K562 (cell line): ENCODE measurements around the gene RPL39L. TPM values are rescaled to one million over a fixed set of nuclear protein-coding genes. Genes with fewer than 3 reads are reported as not detected.

ENCODE experiments used
- ATAC-seq: fragments of 200-7000 bp; cut with Tn5 transposase; 3 replicates; pipeline ENCODE4 v1.9.1; 2020; ENCODE audit warnings: moderate library complexity
- BruUV-seq: library from RNA; stranded (reverse); fragments of 400-500 nt; replicated peaks from 2 replicates; lab custom pipeline; 2021; lab: Mats Ljungman, UMichigan
- CTCF ChIA-PET: fragments of 300-600 bp; formaldehyde crosslinking; extraction: SDS; loops from one replicate; lab custom pipeline; 2021; ENCODE audit warnings: low intra/inter-chr PET ratio; lab: Yijun Ruan, JAX
- POLR2A ChIA-PET: fragments of 300-600, 350-650 bp; sonication (Branson Sonifier 250); formaldehyde crosslinking; extraction: SDS; loops from one replicate; lab custom pipeline; 2021; ENCODE audit warnings: antibody characterized with exemption, inconsistent platforms; lab: Yijun Ruan, JAX
- DNase-seq, 4 experiments: peaks; one replicate each; pipeline versions ENCODE4 v3.0.0 to v3.0.0-alpha.2; 2011 to 2018; ENCODE audit warnings: low spot score in 3 of 4, mixed read lengths in 3 of 4; ENCODE audit errors: extremely low read depth in 1 of 4
- FAIRE-seq: peaks from 2 replicates; lab custom pipeline; 2011; peaks lifted over from hg19 to GRCh38; lab: Jason Lieb, UNC
- H2AFZ ChIP-seq: 2 replicates; pipeline ENCODE4 v1.6.0; 2011; ENCODE audit warnings: low read depth, low read length, control low read depth, inconsistent platforms
- H3K27ac ChIP-seq: fragments of 200-600 bp; 3 replicates; pipeline ENCODE4 v1.8.0; 2011; ENCODE audit warnings: low read depth, mild to moderate bottlenecking, control low read depth, inconsistent platforms, low read length, moderate library complexity, mixed read lengths; ENCODE audit errors: extremely low read depth
- H3K27me3 ChIP-seq, 2 experiments: fragments of 300-600 bp in 1 of 2; 2 replicates in 1 of 2; 3 replicates in 1 of 2; pipeline versions ENCODE4 v1.6.0 to v1.8.0; 2011; ENCODE audit warnings: inconsistent platforms in 2 of 2, low read length in 2 of 2, mild to moderate bottlenecking in 1 of 2, mixed read lengths in 1 of 2, moderate library complexity in 1 of 2; ENCODE audit not compliant: control insufficient read depth in 2 of 2, insufficient read depth in 2 of 2
- H3K36me3 ChIP-seq: fragments of 300-600 bp; 3 replicates; pipeline ENCODE4 v1.8.0; 2011; ENCODE audit warnings: mild to moderate bottlenecking, low read length, inconsistent platforms; ENCODE audit not compliant: control insufficient read depth, insufficient read depth
- H3K4me1 ChIP-seq, 2 experiments: fragments of 200-600 bp in 1 of 2; replicated peaks in 1 of 2; 2 replicates in 1 of 2; 3 replicates in 1 of 2; pipeline versions ENCODE4 v1.5.1 to v1.8.0; 2011; ENCODE audit warnings: inconsistent platforms in 2 of 2, low read length in 2 of 2, mild to moderate bottlenecking in 1 of 2, mixed read lengths in 1 of 2, moderate library complexity in 1 of 2; ENCODE audit not compliant: control insufficient read depth in 2 of 2, insufficient read depth in 2 of 2
- H3K4me2 ChIP-seq: 2 replicates; pipeline ENCODE4 v1.6.1; 2011; ENCODE audit warnings: low read length, control low read depth, inconsistent platforms, mixed read lengths; ENCODE audit not compliant: insufficient read depth
- H3K4me3 ChIP-seq: fragments of 200-600 bp; sonication (generic), shearing (Covaris generic); 2 replicates; pipeline ENCODE4 v1.5.1; 2016; ENCODE audit warnings: control low read depth, inconsistent platforms
- H3K79me2 ChIP-seq: fragments of 200-600 bp; 3 replicates; pipeline ENCODE4 v1.8.0; 2011; ENCODE audit warnings: low read length, inconsistent platforms; ENCODE audit not compliant: control insufficient read depth, insufficient read depth
- H3K9ac ChIP-seq, 2 experiments: 2 replicates each; pipeline versions ENCODE4 v1.6.0 to v1.6.1; 2011; ENCODE audit warnings: low read depth in 2 of 2, low read length in 2 of 2, control low read depth in 1 of 2, inconsistent platforms in 1 of 2, mild to moderate bottlenecking in 1 of 2, mixed read lengths in 1 of 2; ENCODE audit not compliant: insufficient read depth in 1 of 2
- H3K9me1 ChIP-seq: one replicate; pipeline ENCODE4 v1.6.0; 2011; ENCODE audit warnings: inconsistent platforms, mild to moderate bottlenecking, low read length, moderate library complexity; ENCODE audit not compliant: control insufficient read depth, insufficient read depth
- H3K9me3 ChIP-seq: replicated peaks from 2 replicates; pipeline ENCODE4 v1.5.1; 2011; ENCODE audit warnings: low read depth, low read length, inconsistent platforms; ENCODE audit not compliant: control insufficient read depth, insufficient read depth
- H4K20me1 ChIP-seq: replicated peaks from 2 replicates; pipeline ENCODE4 v1.6.1; 2011; ENCODE audit warnings: low read length, inconsistent platforms, mixed read lengths; ENCODE audit not compliant: control insufficient read depth, insufficient read depth
- BRD9 ChIP-seq: fragments of 450-650 bp; IDR thresholded peaks from 2 replicates; pipeline ENCODE4 v1.6.1; 2018; ENCODE audit warnings: low read depth; ENCODE audit not compliant: partially characterized antibody
- BRF2 ChIP-seq: IDR thresholded peaks from 3 replicates; pipeline ENCODE4 v1.6.1; 2011; ENCODE audit warnings: borderline replicate concordance, mild to moderate bottlenecking; ENCODE audit not compliant: insufficient read length, insufficient read depth
- HMG20B ChIP-seq: fragments of 250-450 bp; sonication (Bioruptor Pico); IDR thresholded peaks from 2 replicates; pipeline ENCODE4 v1.5.0; 2021; ENCODE audit warnings: mild to moderate bottlenecking
- HOXB6 ChIP-seq: fragments of 250-450 bp; sonication (Bioruptor Pico); IDR thresholded peaks from 2 replicates; pipeline ENCODE4 v1.5.1; 2022; ENCODE audit warnings: mild to moderate bottlenecking, borderline replicate concordance
- KAT8 ChIP-seq: fragments of 450-650 bp; IDR thresholded peaks from 2 replicates; pipeline ENCODE4 v1.6.1; 2016; ENCODE audit warnings: low read depth, mild to moderate bottlenecking
- MCM2 ChIP-seq: fragments of 450-650 bp; IDR thresholded peaks from 2 replicates; pipeline ENCODE4 v1.6.1; 2017; ENCODE audit warnings: low read depth, mild to moderate bottlenecking
- MITF ChIP-seq: IDR thresholded peaks from 2 replicates; pipeline ENCODE4 v1.6.1; 2014; ENCODE audit warnings: antibody characterized with exemption
- POLR2AphosphoS5 ChIP-seq: IDR thresholded peaks from 2 replicates; pipeline ENCODE4 v1.6.1; 2011; ENCODE audit warnings: mild to moderate bottlenecking, low read depth, low read length, moderate library complexity; ENCODE audit not compliant: control insufficient read depth, insufficient read depth
- SMAD4 ChIP-seq: fragments of 250-450 bp; sonication (Bioruptor Pico); conservative IDR thresholded peaks from 2 replicates; pipeline ENCODE4 v1.8.0; 2021; ENCODE audit warnings: inconsistent platforms, mild to moderate bottlenecking, moderate library complexity
- STAG1 ChIP-seq: sonication (generic); formaldehyde crosslinking; IDR thresholded peaks from 2 replicates; pipeline ENCODE4 v1.5.0; 2020; ENCODE audit warnings: missing genetic modification reagents, borderline replicate concordance
- ZNF12 ChIP-seq: sonication (generic); formaldehyde crosslinking; IDR thresholded peaks from 2 replicates; pipeline ENCODE4 v1.4.0; 2020; ENCODE audit warnings: mild to moderate bottlenecking, missing genetic modification reagents
- ZNF224 ChIP-seq: sonication (generic); formaldehyde crosslinking; IDR thresholded peaks from 2 replicates; pipeline ENCODE4 v1.8.0; 2022; ENCODE audit warnings: mild to moderate bottlenecking, missing genetic modification reagents
- WGBS: fragments of 100-300 bp; shearing (Covaris generic); methylation state at CpG from one replicate; pipeline ENCODE4 v1.1.6; 2016; ENCODE audit warnings: low coverage, mixed read lengths; ENCODE audit not compliant: insufficient coverage; ENCODE audit errors: missing lambda C conversion rate; 5-methylcytosine and 5-hydroxymethylcytosine counted together
- in situ Hi-C: fragments of 300-500 bp; cut with MboI; formaldehyde crosslinking; loops from 4 replicates; pipeline ENCODE4 v1.15.0; 2018; ENCODE audit warnings: inconsistent platforms, mixed read lengths
- intact Hi-C: fragments of 100-400 bp; cut with micrococcal nuclease; formaldehyde crosslinking; loops from 2 replicates; pipeline ENCODE4 v1.14.2; 2022
- polyA plus RNA-seq, 8 experiments: library from polyadenylated mRNA; depleted of rRNA in 4 of 8; stranded (reverse) in 5 of 8; unstranded in 3 of 8; fragments of >200 nt; fragmentation: Nextera tagmentation in 2 of 8; fragmentation: Illumina TruSeq in 1 of 8; extraction: Ambion mirVana in 2 of 8; extraction: Trizol in 1 of 8; gene quantifications; 2 replicates each; pipeline versions ENCODE4 v1.2.1 to v1.2.3, GENCODE V29; 2011 to 2014; ENCODE audit warnings: inconsistent platforms in 1 of 8, missing spikeins in 1 of 8
- total RNA-seq, 7 experiments: library from RNA; depleted of rRNA in 6 of 7; stranded (reverse); fragments of >200 nt in 6 of 7; fragmentation: Illumina TruSeq in 2 of 7; extraction: Trizol in 2 of 7; gene quantifications; 2 replicates each; pipeline versions ENCODE4 v1.2.1 to v1.2.3, GENCODE V29; 2011 to 2021; ENCODE audit warnings: low replicate concordance in 1 of 7

RPL39L gene
- total and polyA plus RNA-seq, 9 of the 15 experiments (the other 6 are each of a cell fraction or from before 2014, with no cell fraction given) = 15.0 to 122 (median 45.5) TPM

- Histone ChIP-seq H3K9me3 (no peaks in the 10 kb centered on the region), H3K4me2 (no peak overlapping the region), H3K9me1 (no peaks in the 10 kb centered on the region), H2AFZ (no peak overlapping the region), H3K27me3 (no peaks in the 10 kb centered on the region), H3K4me1 (no peaks in the 10 kb centered on the region; a peak in 1 of 5 replicates), H3K9ac (no peak overlapping the region), H3K27ac (no peak overlapping the region), H3K79me2 (no peaks in the 10 kb centered on the region), H3K36me3 (no peaks in the 10 kb centered on the region), H3K4me3 (no peak overlapping the region), H4K20me1 (no peaks in the 10 kb centered on the region)
- no peak for DNase-seq
- no TSS peak for BruUV-seq
- ChIA-PET POLR2A (no interaction called here), CTCF (no interaction called here)
- ATAC-seq = no peak
- intact Hi-C loops (no loop called here), in situ Hi-C loops (no loop called here)
- FAIRE-seq = no peak
- TF ChIP-seq POLR2AphosphoS5 (no peak), KAT8 (no peak), BRF2 (no peak), BRD9 (no peak), MITF (no peak), SMAD4 (no peak), ZNF224 (no peak), MCM2 (no peak), HMG20B (CRISPR knock-in tag) (no peak), ZNF12 (no peak), HOXB6 (CRISPR knock-in tag) (no peak), STAG1 (CRISPR knock-in tag) (no peak)
- WGBS = 50% methylated on average over 3 of the region's 3 CpGs
Measured at GRCh38 chr3:187107989-187108388, 31.3 kb downstream of the RPL39L start.
